Ovary (tissue), 3 donors: Measurements from ENCODE around the gene PCNT.

Experiments used
- EP300 ChIP-seq: sonication (generic); formaldehyde crosslinking; IDR thresholded peaks from one replicate; pipeline ENCODE4 v1.6.1; 2017; ENCODE audit warnings: antibody characterized with exemption
- POLR2A ChIP-seq: fragments of 450-650 bp; IDR thresholded peaks from one replicate; pipeline ENCODE4 v1.6.1; 2017; ENCODE audit warnings: antibody characterized with exemption, mild to moderate bottlenecking, moderate library complexity
- TF ChIP-seq, protein P1 (sequence below), 3 donors: fragments of 450-650 bp in 2 of 3; fragments of 200-600 bp in 1 of 3; IDR thresholded peaks; one replicate each; pipeline versions ENCODE4 v1.5.1 to v1.8.0; 2016 to 2022; ENCODE audit warnings: antibody characterized with exemption in 3 of 3, mild to moderate bottlenecking in 1 of 3
- donor health status: DM: no; HTN: no; CAD: no.

DNA sequence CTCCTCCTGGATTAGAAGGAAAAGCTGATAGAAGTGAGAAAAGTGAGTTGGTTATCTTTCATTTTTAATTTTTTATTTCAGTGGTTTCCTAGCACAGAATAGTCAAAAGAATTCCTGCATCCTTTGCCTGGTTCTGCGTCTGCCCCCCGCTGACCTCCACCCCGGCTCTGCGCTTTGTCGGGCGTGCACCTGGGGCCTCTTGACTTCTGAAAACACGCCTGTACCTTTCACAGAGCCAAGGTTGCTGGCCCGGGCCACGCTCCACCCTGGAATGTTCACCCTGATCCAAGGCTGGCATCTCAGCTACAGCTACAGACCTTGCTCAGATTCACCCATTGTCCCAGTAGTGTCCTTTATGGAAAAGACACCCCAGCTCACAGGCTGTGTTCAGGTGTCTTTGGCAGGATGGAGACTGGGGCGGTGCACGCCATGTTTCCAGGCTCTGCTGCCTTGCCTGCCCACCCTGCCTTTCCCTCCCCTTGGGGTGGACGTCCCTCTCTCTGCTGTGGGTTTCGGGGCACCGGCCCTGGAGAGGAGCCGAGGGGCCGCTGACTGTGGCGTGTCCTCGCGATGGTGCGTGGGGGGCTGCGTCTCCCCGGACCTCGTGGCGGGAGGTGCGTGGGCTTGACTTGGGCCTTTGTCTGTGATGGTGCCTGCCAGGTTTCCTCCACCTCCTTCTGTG lies 94.5 kb downstream of the PCNT start:
- TF ChIP-seq, protein P1, sequence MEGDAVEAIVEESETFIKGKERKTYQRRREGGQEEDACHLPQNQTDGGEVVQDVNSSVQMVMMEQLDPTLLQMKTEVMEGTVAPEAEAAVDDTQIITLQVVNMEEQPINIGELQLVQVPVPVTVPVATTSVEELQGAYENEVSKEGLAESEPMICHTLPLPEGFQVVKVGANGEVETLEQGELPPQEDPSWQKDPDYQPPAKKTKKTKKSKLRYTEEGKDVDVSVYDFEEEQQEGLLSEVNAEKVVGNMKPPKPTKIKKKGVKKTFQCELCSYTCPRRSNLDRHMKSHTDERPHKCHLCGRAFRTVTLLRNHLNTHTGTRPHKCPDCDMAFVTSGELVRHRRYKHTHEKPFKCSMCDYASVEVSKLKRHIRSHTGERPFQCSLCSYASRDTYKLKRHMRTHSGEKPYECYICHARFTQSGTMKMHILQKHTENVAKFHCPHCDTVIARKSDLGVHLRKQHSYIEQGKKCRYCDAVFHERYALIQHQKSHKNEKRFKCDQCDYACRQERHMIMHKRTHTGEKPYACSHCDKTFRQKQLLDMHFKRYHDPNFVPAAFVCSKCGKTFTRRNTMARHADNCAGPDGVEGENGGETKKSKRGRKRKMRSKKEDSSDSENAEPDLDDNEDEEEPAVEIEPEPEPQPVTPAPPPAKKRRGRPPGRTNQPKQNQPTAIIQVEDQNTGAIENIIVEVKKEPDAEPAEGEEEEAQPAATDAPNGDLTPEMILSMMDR (IDR thresholded peaks at IDR 0.05): no peak
- TF ChIP-seq POLR2A (no peak), EP300 (no peak)
